ENCODE measurements around the gene NDUFS2. TPM values are rescaled to one million over a fixed set of nuclear protein-coding genes. Genes with fewer than 3 reads are reported as not detected.

Gene NDUFS2
- total and polyA plus RNA-seq, 2 experiments from 2014 or later = 104 to 135 TPM

DNA sequence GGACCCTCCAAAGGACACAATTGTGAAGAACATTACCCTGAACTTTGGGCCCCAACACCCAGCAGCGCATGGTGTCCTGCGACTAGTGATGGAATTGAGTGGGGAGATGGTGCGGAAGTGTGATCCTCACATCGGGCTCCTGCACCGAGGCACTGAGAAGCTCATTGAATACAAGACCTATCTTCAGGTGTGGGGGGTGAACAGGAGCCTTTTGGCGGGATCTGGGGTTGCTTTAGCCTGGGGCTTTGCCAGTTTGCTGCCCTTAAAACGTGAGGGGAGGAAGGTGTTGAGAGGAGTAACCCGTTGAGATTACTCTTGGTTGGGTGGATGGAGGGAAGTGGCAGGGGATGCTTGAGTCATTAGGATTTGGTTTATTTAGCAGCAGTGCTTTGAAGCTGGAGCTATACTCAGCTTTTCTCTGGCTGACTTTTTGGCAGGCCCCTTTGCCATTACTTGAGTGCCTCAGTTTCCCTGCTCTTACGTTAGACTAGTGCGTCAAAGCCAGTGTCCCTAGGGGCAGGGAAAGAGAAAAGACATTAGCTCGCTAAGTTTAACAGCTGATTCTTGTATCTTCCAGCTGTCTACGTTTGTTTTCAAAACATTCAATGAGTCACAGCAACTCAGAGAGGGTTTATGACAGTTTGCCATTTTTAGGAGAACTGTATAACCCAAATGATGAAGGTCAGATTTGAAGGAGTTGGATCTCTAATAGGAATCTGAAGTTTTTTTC is 4.4 kb downstream of the NDUFS2 start:
- Histone ChIP-seq H4K20me1 (ENCODE audit: insufficient read depth) (no peaks in the 10 kb centered on the region), H3K9me3 (ENCODE audit: low read depth) (no peaks in the 10 kb centered on the region), H3K27me3 (replicated peaks; ENCODE audit: insufficient read depth) (no peaks in the 10 kb centered on the region), H3K4me2 (ENCODE audit: unreplicated experiment) (no peak overlapping the region), H3K4me1 (ENCODE audit: insufficient read depth) (peaks cover 18% of the 10 kb centered on the region), H2AFZ (no peak overlapping the region), H3K4me3 (no peak overlapping the region), H3K9ac (no peak overlapping the region), H3K27ac (no peak overlapping the region; the same call in 1 of the 2 replicates), H3K9me2 (ENCODE audit: insufficient read depth) (no peaks in the 10 kb centered on the region), H3K79me2 (ENCODE audit: insufficient read depth) (peaks cover 63% of the 10 kb centered on the region), H3F3A (ENCODE audit: insufficient read depth) (peaks cover 19% of the 10 kb centered on the region), H3K36me3 (ENCODE audit: low read depth) (peaks cover 46% of the 10 kb centered on the region)
- WGBS, 2 experiments (ENCODE audit: low coverage in 1 of 2, low lambda C conversion rate in 2 of 2, missing lambda C conversion rate in 2 of 2) = 75 to 80% methylated on average over 12 of the region's 12 CpGs
- peak; percentile 49 for DNase-seq
- in situ Hi-C loops (cut with MboI) = no loop called here
- no peak for TF ChIP-seq EZH2 (IDR thresholded peaks at IDR 0.05; ENCODE audit: insufficient read depth, poor library complexity, severe bottlenecking)
- TF ChIP-seq EZH2phosphoT487 (IDR thresholded peaks at IDR 0.05; ENCODE audit: insufficient read depth, low read depth) = no peak

GRCh38 chr1:161207173-161207572 is 5.0 kb downstream of the NDUFS2 start:
- Histone ChIP-seq H3K9me2 (ENCODE audit: insufficient read depth) (no peaks in the 10 kb centered on the region), H2AFZ (no peak overlapping the region), H3K36me3 (ENCODE audit: low read depth) (peaks cover 52% of the 10 kb centered on the region), H4K20me1 (ENCODE audit: insufficient read depth) (no peaks in the 10 kb centered on the region), H3K27ac (no peak overlapping the region), H3K27me3 (replicated peaks; ENCODE audit: insufficient read depth) (no peaks in the 10 kb centered on the region), H3K4me3 (no peak overlapping the region), H3K9me3 (ENCODE audit: low read depth) (no peaks in the 10 kb centered on the region), H3K9ac (no peak overlapping the region), H3F3A (ENCODE audit: insufficient read depth) (peaks cover 16% of the 10 kb centered on the region), H3K4me2 (ENCODE audit: unreplicated experiment) (no peak overlapping the region), H3K4me1 (ENCODE audit: insufficient read depth) (peaks cover 15% of the 10 kb centered on the region), H3K79me2 (ENCODE audit: insufficient read depth) (peaks cover 65% of the 10 kb centered on the region)
- in situ Hi-C loops (cut with MboI) = no loop called here
- 78 to 83% methylated on average over 8 of the region's 8 CpGs for WGBS, 2 experiments (ENCODE audit: low coverage in 1 of 2, low lambda C conversion rate in 2 of 2, missing lambda C conversion rate in 2 of 2)
- DNase-seq = no peak
- TF ChIP-seq EZH2 (IDR thresholded peaks at IDR 0.05; ENCODE audit: insufficient read depth, poor library complexity, severe bottlenecking) (no peak), EZH2phosphoT487 (IDR thresholded peaks at IDR 0.05; ENCODE audit: insufficient read depth, low read depth) (no peak)

DNA sequence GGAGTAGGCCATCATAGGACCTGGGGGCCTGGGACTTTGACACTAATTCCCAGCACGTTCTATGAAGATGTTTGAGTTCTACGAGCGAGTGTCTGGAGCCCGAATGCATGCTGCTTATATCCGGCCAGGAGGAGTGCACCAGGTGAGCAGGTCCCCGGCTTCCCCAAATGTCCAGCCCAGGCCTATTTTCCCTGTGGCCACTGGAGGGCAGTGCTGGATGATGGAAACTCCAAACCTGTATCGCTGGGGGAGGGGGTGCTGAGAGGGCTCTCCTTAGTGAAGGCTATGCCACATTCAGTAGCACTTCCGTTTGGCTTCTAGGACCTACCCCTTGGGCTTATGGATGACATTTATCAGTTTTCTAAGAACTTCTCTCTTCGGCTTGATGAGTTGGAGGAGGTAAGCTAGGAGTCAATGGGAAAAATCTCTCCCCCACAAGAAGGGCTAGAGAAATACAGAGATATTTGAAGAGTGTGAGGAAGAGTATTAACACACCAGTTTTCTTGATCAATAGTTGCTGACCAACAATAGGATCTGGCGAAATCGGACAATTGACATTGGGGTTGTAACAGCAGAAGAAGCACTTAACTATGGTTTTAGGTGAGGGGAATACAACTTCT is 7.7 kb downstream of the NDUFS2 start:
- Histone ChIP-seq H3K79me2 (ENCODE audit: insufficient read depth) (peaks cover 37% of the 10 kb centered on the region), H3K4me3 (no peak overlapping the region), H3K36me3 (ENCODE audit: low read depth) (peaks cover 64% of the 10 kb centered on the region), H3K9me2 (ENCODE audit: insufficient read depth) (no peaks in the 10 kb centered on the region), H3K9ac (no peak overlapping the region), H3K4me2 (ENCODE audit: unreplicated experiment) (no peak overlapping the region), H3K27ac (no peak overlapping the region), H2AFZ (no peak overlapping the region), H3K27me3 (replicated peaks; ENCODE audit: insufficient read depth) (no peaks in the 10 kb centered on the region), H3K9me3 (ENCODE audit: low read depth) (no peaks in the 10 kb centered on the region), H4K20me1 (ENCODE audit: insufficient read depth) (no peaks in the 10 kb centered on the region), H3K4me1 (ENCODE audit: insufficient read depth) (0 out of 2 replicates have a peak, but pooled peaks cover 4% of the 10 kb centered on the region), H3F3A (ENCODE audit: insufficient read depth) (peaks cover 25% of the 10 kb centered on the region)
- 24 to 27% methylated on average over 11 of the region's 11 CpGs for WGBS, 2 experiments (ENCODE audit: low coverage in 1 of 2, low lambda C conversion rate in 2 of 2, missing lambda C conversion rate in 2 of 2)
- in situ Hi-C loops (cut with MboI) = no loop called here
- TF ChIP-seq EZH2 (IDR thresholded peaks at IDR 0.05; ENCODE audit: insufficient read depth, poor library complexity, severe bottlenecking) (no peak), EZH2phosphoT487 (IDR thresholded peaks at IDR 0.05; ENCODE audit: insufficient read depth, low read depth) (no peak)
- peak; percentile 89 for DNase-seq

DNA sequence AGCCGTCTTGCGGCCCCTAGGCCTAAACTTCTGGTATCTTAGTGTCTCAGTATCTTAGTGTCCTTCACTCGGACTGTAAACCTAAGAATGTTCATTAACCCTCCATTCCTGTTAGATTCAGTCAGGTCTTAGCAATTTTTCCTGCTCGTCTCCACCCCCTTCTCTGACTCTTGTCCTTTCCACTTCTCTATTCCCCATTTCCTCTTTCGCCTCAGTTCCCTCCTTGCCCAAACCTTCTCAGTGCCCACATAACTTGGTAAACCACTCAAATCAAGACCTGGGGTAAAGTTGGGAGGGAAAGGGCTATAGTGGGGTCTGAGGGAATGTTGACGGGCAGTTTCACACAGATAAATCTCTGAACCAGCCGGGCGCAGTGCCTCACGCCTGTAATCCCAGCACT is 12.2 kb downstream of the NDUFS2 start:
- in situ Hi-C loops (cut with MboI) = no loop called here
- peaks cover 45% of the 10 kb centered on the region for H3K36me3 ChIP-seq (ENCODE audit: low read depth)
- no peaks in the 10 kb centered on the region for H3K9me3 ChIP-seq (ENCODE audit: low read depth)
- TF ChIP-seq EZH2 (IDR thresholded peaks at IDR 0.05; ENCODE audit: insufficient read depth, poor library complexity, severe bottlenecking) = no peak
- no peak for TF ChIP-seq EZH2phosphoT487 (IDR thresholded peaks at IDR 0.05; ENCODE audit: insufficient read depth, low read depth)
- H3K4me1 ChIP-seq (ENCODE audit: insufficient read depth) = peaks cover 26% of the 10 kb centered on the region
- no peak for DNase-seq
- H3K9me2 ChIP-seq (ENCODE audit: insufficient read depth) = no peaks in the 10 kb centered on the region
- H3K4me2 ChIP-seq (ENCODE audit: unreplicated experiment) = no peak overlapping the region
- no peaks in the 10 kb centered on the region for H3K27me3 ChIP-seq (replicated peaks; ENCODE audit: insufficient read depth)
- H3K9ac ChIP-seq = no peak overlapping the region
- WGBS, 2 experiments (ENCODE audit: low coverage in 1 of 2, low lambda C conversion rate in 2 of 2, missing lambda C conversion rate in 2 of 2) = 97 to 99% methylated on average over 9 of the region's 9 CpGs
- peaks cover 48% of the 10 kb centered on the region for H3F3A ChIP-seq (ENCODE audit: insufficient read depth)
- H3K4me3 ChIP-seq = no peak overlapping the region
- H3K79me2 ChIP-seq (ENCODE audit: insufficient read depth) = peaks cover 9% of the 10 kb centered on the region
- no peaks in the 10 kb centered on the region for H4K20me1 ChIP-seq (ENCODE audit: insufficient read depth)
- H3K27ac ChIP-seq = no peak overlapping the region
- H2AFZ ChIP-seq = no peak overlapping the region
